ENCODE data around the gene MUS81.

The MUS81 gene

DNA sequence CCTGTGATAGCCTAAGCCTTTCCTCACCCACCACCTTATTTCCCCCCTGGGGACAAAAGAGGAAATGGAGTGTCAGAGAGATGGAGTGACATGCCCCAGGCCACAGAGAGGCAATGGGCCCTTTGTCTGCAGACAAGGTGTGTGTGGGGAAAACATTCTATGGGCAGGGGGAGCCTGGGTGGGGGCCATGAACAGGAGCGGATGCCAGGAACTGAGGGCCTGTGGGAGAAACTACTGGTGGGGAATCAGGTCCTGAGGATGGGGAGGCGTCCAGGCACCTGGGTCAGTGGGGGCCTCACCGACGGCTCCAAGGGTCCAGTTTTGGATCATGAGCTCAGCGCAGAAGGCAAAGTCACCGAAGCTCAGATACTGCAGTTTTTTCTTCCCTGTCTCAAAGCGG, 25.0 kb downstream of the MUS81 start:
- DNase-seq (ENCODE audit: extremely low read depth, low read depth) = no peak
- no peak overlapping the region for H3K4me3 ChIP-seq (replicated peaks; ENCODE audit: low read depth, low read length)
- TF ChIP-seq, protein P1, sequence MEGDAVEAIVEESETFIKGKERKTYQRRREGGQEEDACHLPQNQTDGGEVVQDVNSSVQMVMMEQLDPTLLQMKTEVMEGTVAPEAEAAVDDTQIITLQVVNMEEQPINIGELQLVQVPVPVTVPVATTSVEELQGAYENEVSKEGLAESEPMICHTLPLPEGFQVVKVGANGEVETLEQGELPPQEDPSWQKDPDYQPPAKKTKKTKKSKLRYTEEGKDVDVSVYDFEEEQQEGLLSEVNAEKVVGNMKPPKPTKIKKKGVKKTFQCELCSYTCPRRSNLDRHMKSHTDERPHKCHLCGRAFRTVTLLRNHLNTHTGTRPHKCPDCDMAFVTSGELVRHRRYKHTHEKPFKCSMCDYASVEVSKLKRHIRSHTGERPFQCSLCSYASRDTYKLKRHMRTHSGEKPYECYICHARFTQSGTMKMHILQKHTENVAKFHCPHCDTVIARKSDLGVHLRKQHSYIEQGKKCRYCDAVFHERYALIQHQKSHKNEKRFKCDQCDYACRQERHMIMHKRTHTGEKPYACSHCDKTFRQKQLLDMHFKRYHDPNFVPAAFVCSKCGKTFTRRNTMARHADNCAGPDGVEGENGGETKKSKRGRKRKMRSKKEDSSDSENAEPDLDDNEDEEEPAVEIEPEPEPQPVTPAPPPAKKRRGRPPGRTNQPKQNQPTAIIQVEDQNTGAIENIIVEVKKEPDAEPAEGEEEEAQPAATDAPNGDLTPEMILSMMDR (IDR thresholded peaks at IDR 0.05; ENCODE audit: low read depth, low read length, missing control alignments) = no peak

DNA sequence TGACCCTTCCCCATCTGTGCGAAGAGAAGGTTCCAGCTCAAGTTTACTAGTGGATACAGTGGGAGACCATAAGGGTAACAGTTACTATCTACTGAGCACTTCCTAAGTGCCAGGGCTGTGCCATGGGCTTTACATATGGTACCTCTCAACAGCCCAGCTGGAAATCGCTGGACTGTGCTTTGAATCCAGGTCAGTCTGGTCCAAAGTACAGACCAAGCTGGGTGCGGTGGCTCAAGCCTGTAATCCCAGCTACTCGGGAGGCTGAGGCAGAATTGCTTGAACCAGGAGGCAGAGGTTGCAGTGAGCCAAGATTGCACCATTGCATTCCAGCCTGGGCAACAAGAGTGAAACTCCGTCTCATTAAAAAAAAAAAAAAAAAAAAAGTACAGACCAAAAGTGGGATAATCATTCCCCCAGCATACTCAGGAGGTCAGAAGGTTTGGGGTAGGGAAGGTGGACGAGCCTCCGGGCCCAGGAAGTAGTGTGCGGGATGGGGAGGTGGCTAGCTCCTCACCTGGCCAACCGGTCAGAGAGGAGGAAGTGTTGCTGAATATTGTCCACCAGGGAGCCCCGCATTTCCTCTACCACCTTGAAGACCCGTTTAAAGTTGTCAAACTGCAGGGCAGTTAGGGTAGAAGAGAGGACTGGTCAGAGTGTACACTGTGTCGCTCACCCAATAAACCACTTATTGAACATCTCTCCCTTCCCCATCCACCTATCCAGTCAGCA, 25.7 kb downstream of the MUS81 start:
- TF ChIP-seq, protein P1 (IDR thresholded peaks at IDR 0.05; ENCODE audit: low read depth, low read length, missing control alignments) = no peak
- DNase-seq (ENCODE audit: extremely low read depth, low read depth) = no peak
- H3K4me3 ChIP-seq (replicated peaks; ENCODE audit: low read depth, low read length) = no peak overlapping the region

DNA sequence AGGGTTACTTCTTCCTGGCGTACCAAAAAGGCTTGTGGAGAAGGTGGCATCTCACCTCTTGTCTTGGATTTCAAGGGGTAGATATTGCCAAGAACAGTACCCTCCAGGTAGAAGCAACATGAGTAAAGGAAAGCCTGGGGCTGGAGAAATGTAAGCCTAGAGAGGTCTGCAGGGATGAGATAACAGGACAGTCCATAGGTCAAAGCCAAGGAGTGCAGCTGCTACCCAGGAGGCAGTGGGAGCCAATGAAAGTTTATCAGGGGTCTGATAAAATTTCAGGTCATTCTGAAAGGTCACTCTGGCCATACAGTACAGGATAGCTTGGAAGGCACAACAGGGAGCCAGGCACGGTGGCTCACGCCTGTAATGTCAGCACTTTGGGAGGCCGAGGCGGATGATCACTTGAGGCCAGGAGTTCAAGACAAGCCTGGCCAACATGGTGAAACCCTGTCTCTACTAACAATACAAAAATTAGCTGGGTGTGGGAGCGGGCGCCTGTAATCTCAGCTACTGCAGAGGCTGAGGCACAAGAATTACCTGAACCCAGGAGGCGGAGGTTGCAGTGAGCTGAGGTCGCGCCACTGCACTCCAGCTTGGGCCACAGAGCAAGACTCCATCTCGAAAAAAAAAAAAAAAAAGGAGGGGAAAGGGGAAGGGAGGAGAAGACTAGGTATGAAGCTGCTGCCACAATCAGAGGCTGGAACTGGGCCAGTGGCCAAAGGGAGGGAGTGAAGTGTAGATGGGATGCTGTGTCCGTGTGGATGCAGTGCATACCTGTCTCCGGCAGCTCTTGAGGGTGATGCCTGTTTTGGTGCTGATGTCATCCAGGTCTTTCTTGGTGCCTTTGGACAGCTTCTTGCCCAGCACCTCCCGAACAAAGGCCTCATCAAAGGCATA, 26.8 kb downstream of the MUS81 start:
- H3K4me3 ChIP-seq (replicated peaks; ENCODE audit: low read depth, low read length) = peak overlapping the region; percentile 87
- TF ChIP-seq, protein P1 (IDR thresholded peaks at IDR 0.05; ENCODE audit: low read depth, low read length, missing control alignments) = no peak
- DNase-seq (ENCODE audit: extremely low read depth, low read depth) = no peak

DNA sequence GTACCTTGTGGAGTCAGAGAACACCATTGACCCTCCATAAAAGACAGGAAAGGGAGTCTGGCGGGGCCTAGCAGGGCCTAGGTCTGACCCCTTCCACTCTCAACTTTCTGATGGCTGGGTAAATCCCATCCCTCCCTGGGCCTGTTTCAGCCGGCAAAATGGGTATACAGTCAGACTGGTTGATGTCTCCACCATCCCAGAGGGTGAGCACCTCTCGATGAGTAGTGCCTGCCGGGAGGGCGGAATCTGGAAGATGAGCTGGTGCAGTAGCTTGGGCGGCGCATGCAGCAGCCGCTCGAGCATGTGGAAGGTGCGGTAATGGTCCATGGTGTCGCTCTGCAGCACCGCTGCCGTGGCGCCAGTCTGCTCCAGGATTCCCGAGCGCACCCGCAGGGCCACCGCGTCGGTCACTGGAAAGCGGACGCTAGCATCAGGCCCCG, 27.5 kb downstream of the MUS81 start:
- TF ChIP-seq, protein P1 (IDR thresholded peaks at IDR 0.05; ENCODE audit: low read depth, low read length, missing control alignments) = no peak
- no peak for DNase-seq (ENCODE audit: extremely low read depth, low read depth)

DNA sequence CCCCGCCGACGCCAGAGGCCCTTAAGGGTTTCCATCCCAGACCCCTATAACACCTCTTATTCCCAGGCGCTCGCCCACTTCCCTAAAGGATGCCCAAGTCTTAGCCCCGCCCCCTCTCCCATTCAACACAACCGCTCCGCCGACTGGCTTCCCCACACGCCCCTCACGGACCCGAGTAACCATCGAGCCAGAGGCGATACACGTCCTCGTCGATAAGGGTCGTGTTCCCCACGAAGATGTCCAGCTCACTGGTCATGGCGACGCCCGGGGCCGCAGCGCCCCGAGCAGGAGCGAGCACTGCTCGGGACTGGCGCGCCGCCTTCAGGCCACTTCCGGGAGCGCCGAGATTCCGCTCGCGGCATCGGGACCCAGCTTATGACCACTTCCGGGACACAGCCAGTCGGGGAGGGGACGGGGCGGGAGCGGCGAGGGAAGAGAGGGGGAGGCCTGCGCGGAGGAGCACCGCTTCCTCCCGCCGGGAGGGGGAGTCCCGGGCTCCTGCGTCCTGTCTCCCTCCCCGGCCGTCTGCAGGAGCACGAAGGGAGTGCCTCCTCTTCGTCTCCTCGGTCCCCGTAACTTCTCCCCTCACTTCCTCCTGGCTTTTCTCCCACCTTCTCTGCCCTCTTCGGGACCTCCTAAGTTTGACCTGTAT, 28.1 kb downstream of the MUS81 start, which contains the start of gene FIBP:
Gene FIBP (minus strand): TSS at position 309 of the 652 bp plus-strand sequence. CDS start 53 bp downstream, at position 256.
- peak; percentile 88 for DNase-seq (ENCODE audit: extremely low read depth, low read depth)
- TF ChIP-seq, protein P1 (IDR thresholded peaks at IDR 0.05; ENCODE audit: low read depth, low read length, missing control alignments) = peak; percentile 79
- peak within 1 kb of the TSS; percentile 87 for H3K4me3 ChIP-seq (replicated peaks; ENCODE audit: low read depth, low read length)

More for the DNA sequence above, 27.5 kb downstream of the MUS81 start:
- peak overlapping the region; percentile 87 for H3K4me3 ChIP-seq (replicated peaks; ENCODE audit: low read depth, low read length)

All from HFF-Myc (cell line).